Measurements from ENCODE around the gene STRIP1. TPM values are rescaled to one million over a fixed set of nuclear protein-coding genes. Genes with fewer than 3 reads are reported as not detected.

Gene STRIP1
- total RNA-seq, 1 donor from 2014 or later = 34.9 TPM

GRCh38 chr1:110068646-110069403 is 34.4 kb downstream of the STRIP1 start:
- intact Hi-C loops (cut with micrococcal nuclease) = no loop called here

- intact Hi-C loops (cut with micrococcal nuclease) = no loop called here
These were observed 35.2 kb downstream of the STRIP1 start for GRCh38 chr1:110069404-110070281.

DNA sequence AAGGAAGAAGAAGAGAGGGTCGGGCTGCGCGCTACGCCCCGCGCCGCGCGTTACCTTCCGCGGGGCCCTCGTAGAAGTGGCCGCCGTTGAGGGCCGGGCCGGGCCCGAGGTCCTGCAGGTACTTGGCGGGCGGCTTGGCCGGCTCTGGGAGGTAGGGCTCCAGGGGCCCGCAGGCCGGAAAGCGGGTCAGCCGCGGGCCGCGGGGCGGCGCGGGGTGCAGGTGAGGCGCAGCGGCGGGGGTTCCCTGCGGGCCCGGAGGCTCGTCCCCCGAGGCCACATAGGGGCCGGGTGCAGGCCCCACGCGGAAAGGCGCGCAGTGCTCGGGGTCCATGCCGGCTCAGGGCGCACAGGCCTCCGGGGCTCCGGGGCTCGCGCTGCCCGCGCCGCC is 35.9 kb downstream of the STRIP1 start:
- intact Hi-C loops (cut with micrococcal nuclease) = no loop called here

GRCh38 chr1:110070671-110071242 is 36.3 kb downstream of the STRIP1 start, which contains the start of gene ALX3:
ALX3 (minus strand) TSS chr1:110070672; CDS start chr1:110070612, 60 bp downstream.
- intact Hi-C loops (cut with micrococcal nuclease) = no loop called here

DNA sequence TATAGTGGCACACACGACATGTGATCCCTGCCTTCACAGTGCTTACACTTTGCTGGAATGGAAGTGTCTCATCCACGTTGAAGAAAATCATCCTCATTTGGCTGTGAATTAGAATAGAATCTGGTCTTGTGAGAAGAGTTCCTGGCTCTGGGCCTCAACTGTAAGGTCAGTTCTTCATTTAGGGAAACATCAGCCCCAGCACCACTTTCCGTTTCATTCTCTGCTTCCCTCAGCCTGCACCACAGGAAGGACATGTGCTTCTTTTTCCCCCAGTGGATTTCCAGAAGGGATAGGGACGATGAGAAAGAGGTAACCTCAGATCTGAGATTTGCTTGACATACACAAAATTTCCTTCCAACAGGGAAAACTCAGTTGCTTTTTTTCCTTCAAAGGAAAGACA is 39.7 kb downstream of the STRIP1 start:
- intact Hi-C loops (cut with micrococcal nuclease) = no loop called here

DNA sequence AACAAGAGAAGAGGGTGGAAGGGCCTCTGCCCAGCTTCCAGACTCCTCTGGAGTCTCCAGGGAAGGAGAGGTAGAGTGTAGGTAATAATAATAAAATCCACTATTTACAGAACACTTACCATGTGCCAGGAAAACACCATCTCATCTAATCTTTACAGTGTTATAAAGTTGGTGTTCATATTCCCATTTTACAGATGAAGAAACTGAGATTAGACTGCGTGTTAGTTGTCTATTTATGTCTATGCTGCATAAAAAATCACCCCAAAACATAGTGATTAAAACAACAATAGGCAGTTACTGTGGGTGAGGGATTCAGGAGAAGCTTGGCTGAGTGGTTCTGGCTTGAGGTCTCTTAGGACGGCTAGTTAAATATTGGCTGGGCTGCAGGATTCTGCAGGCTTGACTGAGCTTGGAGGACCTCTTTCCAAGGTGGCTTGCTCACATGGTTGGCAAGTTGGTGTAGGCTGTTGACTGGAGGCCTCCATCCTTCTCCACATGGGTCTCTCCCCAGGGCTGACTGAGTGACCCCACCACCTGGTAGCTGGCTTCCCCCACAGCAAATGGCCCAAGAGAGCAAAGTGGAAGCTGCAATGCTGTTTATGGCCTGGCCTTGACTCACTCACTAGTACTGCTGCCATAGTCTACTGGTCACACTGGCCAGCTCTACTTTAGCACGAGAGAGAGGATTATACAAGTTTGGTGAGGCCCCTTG is 42.5 kb downstream of the STRIP1 start:
- intact Hi-C loops (cut with micrococcal nuclease) = no loop called here

- intact Hi-C loops (cut with micrococcal nuclease) = loop anchor here (10.0 kb wide), 1 partner anchor 75 kb away; the partner anchor contains the start of gene SLC6A17
These were observed 45.6 kb downstream of the STRIP1 start for GRCh38 chr1:110079995-110080394.

GRCh38 chr1:110081061-110081460 is 46.6 kb downstream of the STRIP1 start:
- intact Hi-C loops (cut with micrococcal nuclease) = loop anchor here (10.0 kb wide), 1 partner anchor 74 kb away; the partner anchor contains the start of gene SLC6A17

GRCh38 chr1:110082477-110082876 is 48.1 kb downstream of the STRIP1 start:
- intact Hi-C loops (cut with micrococcal nuclease) = loop anchor here (10.0 kb wide), 1 partner anchor 72 kb away; the partner anchor contains the start of gene SLC6A17

- intact Hi-C loops (cut with micrococcal nuclease) = loop anchor here (10.0 kb wide), 1 partner anchor 72 kb away; the partner anchor contains the start of gene SLC6A17
These were observed 48.8 kb downstream of the STRIP1 start for GRCh38 chr1:110083061-110083865.

DNA sequence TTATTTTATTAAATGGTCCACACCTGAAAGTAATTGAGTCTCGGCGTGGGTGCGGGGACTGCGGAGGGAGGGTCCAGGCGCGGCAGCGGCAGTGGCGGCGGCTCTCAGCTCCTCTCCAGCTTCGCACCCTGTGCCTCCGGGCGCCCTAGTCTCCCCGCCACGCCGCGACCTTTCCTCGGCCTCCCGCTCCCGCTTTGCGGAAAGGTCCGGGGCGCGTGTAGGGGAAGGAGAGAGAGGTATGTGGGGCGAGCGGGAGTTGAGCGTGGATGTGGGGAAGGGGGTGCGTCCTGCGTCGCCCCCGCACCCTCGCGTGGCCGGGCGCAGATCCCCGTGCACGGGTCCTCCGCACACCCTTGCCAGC is 49.4 kb downstream of the STRIP1 start:
- intact Hi-C loops (cut with micrococcal nuclease) = loop anchor here (10.0 kb wide), 1 partner anchor 71 kb away; the partner anchor contains the start of gene SLC6A17

DNA sequence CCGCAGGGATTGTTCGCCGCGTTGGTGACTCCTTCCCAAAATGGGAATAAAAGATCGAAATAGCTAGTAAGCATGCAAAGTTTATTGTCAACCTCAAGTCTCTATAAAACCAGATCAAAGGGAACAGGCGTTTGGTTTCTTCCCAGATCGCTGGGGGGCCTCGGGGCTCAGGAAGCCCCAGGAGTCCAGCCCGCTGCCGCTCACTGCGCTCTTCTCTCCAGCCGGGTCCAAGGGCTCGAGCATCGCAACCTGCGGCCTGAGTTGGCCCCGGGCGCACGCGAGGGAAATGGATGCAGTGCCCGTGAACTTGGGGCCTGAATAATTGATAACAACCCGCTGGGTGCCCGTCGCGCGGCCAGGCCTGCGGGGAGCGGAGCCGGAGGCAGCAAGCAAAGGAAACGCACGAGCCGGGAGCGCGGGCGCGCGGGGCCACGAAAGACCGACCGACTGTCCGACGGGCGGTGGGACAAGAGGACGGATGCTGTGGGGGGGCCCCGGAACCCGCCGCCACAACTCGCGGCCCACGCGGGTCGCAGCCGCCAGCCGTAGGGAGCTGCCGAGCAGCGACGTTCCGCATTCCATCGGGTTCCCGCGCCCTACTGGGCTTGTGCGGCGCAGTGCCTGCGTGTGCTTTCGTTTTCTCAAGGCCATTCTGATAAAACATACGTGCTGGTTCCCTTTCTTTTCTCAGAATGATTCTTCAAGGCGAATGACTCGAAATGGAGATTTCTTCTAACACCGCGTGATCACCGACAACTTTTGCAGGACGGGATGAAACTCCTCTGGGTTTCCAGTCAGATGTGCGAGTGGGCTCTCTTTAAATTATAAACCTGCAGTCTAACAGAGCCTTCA is 50.0 kb downstream of the STRIP1 start:
- intact Hi-C loops (cut with micrococcal nuclease) = loop anchor here (10.0 kb wide), 1 partner anchor 70 kb away; the partner anchor contains the start of gene SLC6A17

DNA sequence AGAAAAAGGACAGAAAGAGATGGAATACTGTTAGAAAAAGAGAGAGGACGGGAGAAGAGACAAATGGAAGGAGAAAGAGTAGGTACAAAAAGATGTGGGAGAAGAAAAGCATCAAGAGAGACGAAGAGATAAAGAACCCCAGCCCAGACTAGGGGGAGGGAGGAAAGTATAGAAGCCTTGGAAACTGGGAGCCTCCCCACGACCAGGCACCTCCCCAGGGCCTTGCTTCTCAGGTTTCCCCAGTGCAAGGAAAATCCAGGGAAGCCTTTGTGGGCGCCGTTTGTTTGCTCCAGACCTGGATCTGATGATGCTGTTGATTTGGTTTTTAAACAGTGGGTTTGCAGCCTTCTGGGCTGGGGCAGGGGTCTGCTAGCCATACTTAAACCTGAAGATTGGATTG is 51.2 kb downstream of the STRIP1 start:
- intact Hi-C loops (cut with micrococcal nuclease) = loop anchor here (10.0 kb wide), 1 partner anchor 69 kb away; the partner anchor contains the start of gene SLC6A17

GRCh38 chr1:110086961-110087360 is 52.5 kb downstream of the STRIP1 start:
- intact Hi-C loops (cut with micrococcal nuclease) = loop anchor here (10.0 kb wide), 1 partner anchor 68 kb away; the partner anchor contains the start of gene SLC6A17

- intact Hi-C loops (cut with micrococcal nuclease) = loop anchor here (10.0 kb wide), 1 partner anchor 67 kb away; the partner anchor contains the start of gene SLC6A17
These were observed 53.7 kb downstream of the STRIP1 start for GRCh38 chr1:110087812-110088738.

DNA sequence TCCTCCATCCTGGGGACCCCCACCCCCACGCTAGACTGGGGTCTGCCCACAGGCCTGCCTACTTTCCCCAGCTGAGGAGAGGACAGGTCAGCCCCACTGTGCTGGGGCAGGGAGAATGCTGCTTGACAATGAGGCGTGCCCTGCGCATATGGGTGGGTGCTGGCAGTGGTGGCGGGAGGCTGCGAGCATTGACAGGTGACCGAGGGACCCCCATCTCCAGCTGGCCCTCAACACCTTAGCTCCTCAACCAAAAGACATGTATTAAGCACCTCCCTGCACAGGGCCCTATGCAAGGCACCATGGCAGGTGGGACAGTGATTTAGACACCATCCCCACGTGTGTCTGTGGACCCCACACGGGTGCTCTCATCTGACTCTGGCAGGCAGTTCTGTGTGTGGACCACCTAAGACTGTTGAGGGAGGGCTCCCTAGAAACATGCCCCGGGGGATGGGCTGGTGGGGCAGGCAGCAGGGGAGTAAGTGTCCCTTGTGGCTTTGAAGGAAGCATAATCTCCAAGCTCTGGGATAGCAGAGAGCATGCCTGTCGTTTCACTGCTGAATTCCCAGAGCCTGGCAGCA is 54.4 kb downstream of the STRIP1 start:
- intact Hi-C loops (cut with micrococcal nuclease) = loop anchor here (10.0 kb wide), 1 partner anchor 66 kb away; the partner anchor contains the start of gene SLC6A17
